H9 (cell line): ENCODE measurements around the gene CEP112. TPM values are rescaled to one million over a fixed set of nuclear protein-coding genes. Genes with fewer than 3 reads are reported as not detected.
A peak's percentile ranks its signal among the peaks of the same experiment; 100 is the strongest.

Source experiments
- DNase-seq: peaks from one replicate; pipeline ENCODE4 v3.0.0-alpha.2; 2017
- H2AFZ ChIP-seq: one replicate; pipeline ENCODE4 v1.6.1; 2013; ENCODE audit warnings: mild to moderate bottlenecking, low read length, control low read depth, moderate library complexity
- H2AK5ac ChIP-seq: 2 replicates; pipeline ENCODE4 v1.6.1; 2013; ENCODE audit warnings: low read length, control low read depth, mixed read lengths; ENCODE audit not compliant: insufficient read length
- H2BK120ac ChIP-seq: one replicate; pipeline ENCODE4 v1.6.1; 2013; ENCODE audit warnings: low read depth, mild to moderate bottlenecking, low read length, control low read depth, inconsistent platforms; ENCODE audit not compliant: poor library complexity, severe bottlenecking
- H2BK12ac ChIP-seq: 2 replicates; pipeline ENCODE4 v1.6.1; 2013; ENCODE audit warnings: low read length, control low read depth, mixed read lengths, low read depth; ENCODE audit not compliant: insufficient read length
- H2BK15ac ChIP-seq: 2 replicates; pipeline ENCODE4 v1.6.1; 2013; ENCODE audit warnings: low read depth, low read length, control low read depth
- H2BK20ac ChIP-seq: one replicate; pipeline ENCODE4 v1.6.1; 2013; ENCODE audit warnings: low read depth, mild to moderate bottlenecking, low read length, control low read depth, inconsistent platforms; ENCODE audit not compliant: poor library complexity, severe bottlenecking
- H2BK5ac ChIP-seq: 2 replicates; pipeline ENCODE4 v1.6.1; 2013; ENCODE audit warnings: low read length, control low read depth, mixed read lengths; ENCODE audit not compliant: insufficient read length
- H3K14ac ChIP-seq: 2 replicates; pipeline ENCODE4 v1.6.1; 2013; ENCODE audit warnings: low read length, control low read depth; ENCODE audit not compliant: insufficient read depth
- H3K18ac ChIP-seq: 2 replicates; pipeline ENCODE4 v1.6.1; 2013; ENCODE audit warnings: low read depth, mild to moderate bottlenecking, mixed read lengths, low read length, control low read depth; ENCODE audit not compliant: insufficient read length
- H3K23ac ChIP-seq: 2 replicates; pipeline ENCODE4 v1.6.1; 2013; ENCODE audit warnings: low read length, control low read depth, mixed read lengths, low read depth; ENCODE audit not compliant: insufficient read length
- H3K23me2 ChIP-seq: 2 replicates; pipeline ENCODE4 v1.6.1; 2013; ENCODE audit warnings: low read depth, mild to moderate bottlenecking, mixed read lengths, low read length, control low read depth; ENCODE audit not compliant: insufficient read length, poor library complexity, severe bottlenecking
- H3K27ac ChIP-seq: 2 replicates; pipeline ENCODE4 v1.5.1; 2013; ENCODE audit warnings: low read length, control low read depth, mixed read lengths, low read depth; ENCODE audit not compliant: insufficient read length
- H3K27me3 ChIP-seq: 2 replicates; pipeline ENCODE4 v1.6.1; 2013; ENCODE audit warnings: low read length, control low read depth, inconsistent platforms; ENCODE audit not compliant: insufficient read depth
- H3K4ac ChIP-seq: 2 replicates; pipeline ENCODE4 v1.6.1; 2013; ENCODE audit warnings: low read depth, mild to moderate bottlenecking, control low read depth, inconsistent platforms, low read length, moderate library complexity
- H3K4me1 ChIP-seq: 2 replicates; pipeline ENCODE4 v1.6.1; 2013; ENCODE audit warnings: low read length, control low read depth, inconsistent platforms; ENCODE audit not compliant: insufficient read depth
- H3K4me2 ChIP-seq: 2 replicates; pipeline ENCODE4 v1.6.1; 2013; ENCODE audit warnings: low read length, control low read depth, mixed read lengths; ENCODE audit not compliant: insufficient read length, insufficient read depth
- H3K56ac ChIP-seq: 2 replicates; pipeline ENCODE4 v1.6.1; 2013; ENCODE audit warnings: low read depth, mild to moderate bottlenecking, mixed read lengths, low read length, control low read depth; ENCODE audit not compliant: insufficient read length
- H3K79me1 ChIP-seq: 2 replicates; pipeline ENCODE4 v1.6.1; 2013; ENCODE audit warnings: low read depth, mild to moderate bottlenecking, moderate library complexity, low read length, control low read depth, inconsistent platforms; ENCODE audit not compliant: insufficient read depth, poor library complexity, severe bottlenecking
- H3K79me2 ChIP-seq: 2 replicates; pipeline ENCODE4 v1.6.1; 2013; ENCODE audit warnings: low read length, control low read depth, inconsistent platforms; ENCODE audit not compliant: insufficient read depth
- H3K9ac ChIP-seq: 2 replicates; pipeline ENCODE4 v1.6.1; 2013; ENCODE audit warnings: low read length, control low read depth, mixed read lengths; ENCODE audit not compliant: insufficient read length; ENCODE audit errors: extremely low read depth
- H3K9me3 ChIP-seq: one replicate; pipeline ENCODE4 v1.6.1; 2013; ENCODE audit warnings: low read depth, low read length, inconsistent platforms; ENCODE audit not compliant: control insufficient read depth
- H3T11ph ChIP-seq: one replicate; pipeline ENCODE4 v1.6.1; 2013; ENCODE audit warnings: mild to moderate bottlenecking, low read length, control low read depth, inconsistent platforms
- H4K20me1 ChIP-seq: one replicate; pipeline ENCODE4 v1.6.1; 2013; ENCODE audit not compliant: control insufficient read depth, insufficient read length, insufficient read depth
- H4K5ac ChIP-seq: 2 replicates; pipeline ENCODE4 v1.6.1; 2013; ENCODE audit warnings: low read depth, mild to moderate bottlenecking, mixed read lengths, low read length, control low read depth; ENCODE audit not compliant: insufficient read length
- H4K8ac ChIP-seq: replicated peaks from 2 replicates; pipeline ENCODE4 v1.6.1; 2013; ENCODE audit warnings: low read length, control low read depth, mixed read lengths, low read depth; ENCODE audit not compliant: insufficient read length
- H4K91ac ChIP-seq: 2 replicates; pipeline ENCODE4 v1.6.1; 2013; ENCODE audit warnings: low read depth, mild to moderate bottlenecking, moderate library complexity, mixed read lengths, low read length, control low read depth; ENCODE audit not compliant: insufficient read length
- H3K27ac Mint-ChIP-seq, 3 experiments: 2 replicates in 2 of 3; 3 replicates in 1 of 3; pipeline ENCODE4 v1.8.0; 2020 to 2021; ENCODE audit warnings: mixed read lengths in 3 of 3, mild to moderate bottlenecking in 1 of 3, moderate library complexity in 1 of 3
- H3K27me3 Mint-ChIP-seq: 2 replicates; pipeline ENCODE4 v1.8.0; 2021; ENCODE audit warnings: low read depth, mild to moderate bottlenecking, moderate library complexity, mixed read lengths
- H3K36me3 Mint-ChIP-seq, 3 experiments: 2 replicates in 2 of 3; 3 replicates in 1 of 3; pipeline ENCODE4 v1.8.0; 2020 to 2021; ENCODE audit warnings: low read depth in 3 of 3, mixed read lengths in 3 of 3; ENCODE audit not compliant: insufficient read depth in 1 of 3
- H3K4me1 Mint-ChIP-seq, 2 experiments: 2 replicates each; pipeline ENCODE4 v1.8.0; 2020; ENCODE audit warnings: mixed read lengths in 2 of 2
- H3K4me3 Mint-ChIP-seq, 2 experiments: 2 replicates in 1 of 2; 3 replicates in 1 of 2; pipeline ENCODE4 v1.8.0; 2020 to 2021; ENCODE audit warnings: mild to moderate bottlenecking in 2 of 2, mixed read lengths in 2 of 2, moderate library complexity in 1 of 2
- H3K9me3 Mint-ChIP-seq, 2 experiments: 2 replicates in 1 of 2; 3 replicates in 1 of 2; pipeline ENCODE4 v1.8.0; 2020; ENCODE audit warnings: mild to moderate bottlenecking in 2 of 2, mixed read lengths in 2 of 2, moderate library complexity in 1 of 2
- CTCF ChIP-seq: fragments of 200-600 bp; sonication (generic); conservative IDR thresholded peaks from 3 replicates; pipeline ENCODE4 v1.8.0; 2021; ENCODE audit warnings: antibody characterized with exemption, mild to moderate bottlenecking
- WGBS: extraction: QIAGEN DNeasy Blood & Tissue Kit; methylation state at CpG from one replicate; pipeline ENCODE4 v1.1.7; 2013; ENCODE audit warnings: missing lambda C conversion rate, low lambda C conversion rate, mixed read lengths; ENCODE audit not compliant: insufficient read length; ENCODE audit errors: extremely low coverage; 5-methylcytosine and 5-hydroxymethylcytosine counted together
- total RNA-seq: library from RNA; stranded (reverse); gene quantifications from 2 replicates; pipeline ENCODE4 v1.2.1, GENCODE V29; 2021

CEP112 gene
- total RNA-seq, 1 experiment from 2014 or later = 5.4 TPM

- Mint-ChIP-seq H3K9me3 (no peaks in the 10 kb centered on the region), H3K36me3 (no peaks in the 10 kb centered on the region; a peak in 1 of 7 replicates), H3K4me1 (peaks cover 35 to 36% of the 10 kb centered on the region in 2 experiments), H3K27ac (no peak overlapping the region), H3K4me3 (peak overlapping the region; percentile 19 to 64), H3K27me3 (peaks cover 8% of the 10 kb centered on the region)
- H2BK5ac ChIP-seq = no peak overlapping the region
- peaks cover 12% of the 10 kb centered on the region; the same call in 1 of the 2 replicates for H3K4me1 ChIP-seq
- H3K79me1 ChIP-seq = no peaks in the 10 kb centered on the region
- WGBS = no CpG with 5 or more reads among the region's 18 CpGs
- peak; percentile 69 for DNase-seq
- TF ChIP-seq CTCF = no peak
- peaks cover 2% of the 10 kb centered on the region; the same call in 1 of the 2 replicates for H3K27me3 ChIP-seq
- H4K91ac ChIP-seq = no peak overlapping the region
- no peaks in the 10 kb centered on the region for H3K9me3 ChIP-seq
- H2BK20ac ChIP-seq = no peak overlapping the region
- H3K23ac ChIP-seq = no peak overlapping the region
- H3K14ac ChIP-seq = no peak overlapping the region
- H2AFZ ChIP-seq = peak overlapping the region; percentile 11
- H4K8ac ChIP-seq = no peak overlapping the region
- H3T11ph ChIP-seq = no peak overlapping the region
- no peak overlapping the region for H3K18ac ChIP-seq
- H2BK12ac ChIP-seq = no peak overlapping the region
- no peak overlapping the region for H4K5ac ChIP-seq
- H3K23me2 ChIP-seq = no peaks in the 10 kb centered on the region
- H3K79me2 ChIP-seq = no peaks in the 10 kb centered on the region
- H3K27ac ChIP-seq = no peak overlapping the region
- no peak overlapping the region for H2BK15ac ChIP-seq
- no peak overlapping the region for H2BK120ac ChIP-seq
- H2AK5ac ChIP-seq = no peak overlapping the region
- no peaks in the 10 kb centered on the region for H4K20me1 ChIP-seq
- no peak overlapping the region for H3K56ac ChIP-seq
- peak overlapping the region; percentile 72 for H3K4me2 ChIP-seq
- H3K4ac ChIP-seq = no peak overlapping the region
- no peak overlapping the region for H3K9ac ChIP-seq
Observed at GRCh38 chr17:65593855-65594845, 597.8 kb downstream of the CEP112 start.
